Neural progenitor cell (in vitro differentiated cells): ENCODE measurements around the gene TEX12.

ENCODE experiments used
- CTCF ChIP-seq: fragments of 200-600 bp; sonication (generic); IDR thresholded peaks from 2 replicates; pipeline ENCODE4 v1.5.1; 2017; ENCODE audit warnings: antibody characterized with exemption, mild to moderate bottlenecking
- EZH2phosphoT487 ChIP-seq: fragments of 200-600 bp; sonication (generic); IDR thresholded peaks from 2 replicates; pipeline ENCODE4 v1.6.1; 2017; ENCODE audit warnings: antibody characterized with exemption

- no peak for TF ChIP-seq CTCF
- TF ChIP-seq EZH2phosphoT487, result no peak
These were observed 11.8 kb downstream of the TEX12 start for GRCh38 chr11:112178936-112179335.
